Endothelial cell of umbilical vein (primary cell): ENCODE data around the gene PFKFB3. TPM values are rescaled to one million over a fixed set of nuclear protein-coding genes. Genes with fewer than 3 reads are reported as not detected.

Experiments used
- BruUV-seq: library from RNA; stranded (reverse); fragments of 400-500 nt; replicated peaks from 2 replicates; lab custom pipeline; 2021; lab: Mats Ljungman, UMichigan
- CTCF ChIA-PET: fragments of 300-600, 350-600 bp; sonication (Branson Sonifier 250); formaldehyde crosslinking; loops from one replicate; lab custom pipeline; 2021; ENCODE audit warnings: antibody characterized with exemption, inconsistent platforms; lab: Charles Lee
- POLR2A ChIA-PET: fragments of 300-600, 350-600 bp; sonication (Branson Sonifier 250); formaldehyde crosslinking; loops from one replicate; lab custom pipeline; 2021; ENCODE audit warnings: antibody characterized with exemption, inconsistent platforms; lab: Charles Lee
- DNase-seq: peaks from one replicate; pipeline ENCODE4 v3.0.0-alpha.2; 2011; ENCODE audit warnings: low read depth, low spot score
- FAIRE-seq: peaks from 2 replicates; lab custom pipeline; 2011; peaks lifted over from hg19 to GRCh38; lab: Jason Lieb, UNC
- H2AFZ ChIP-seq: 2 replicates; pipeline ENCODE4 v1.6.0; 2012; ENCODE audit warnings: low read depth, low read length, control low read depth, inconsistent platforms
- H3K27ac ChIP-seq: 2 replicates; pipeline ENCODE4 v1.5.1; 2011; ENCODE audit warnings: low read depth, mild to moderate bottlenecking, control low read depth, low read length, moderate library complexity; ENCODE audit not compliant: insufficient read depth
- H3K27me3 ChIP-seq, 2 experiments: 2 replicates each; pipeline versions ENCODE4 v1.6.0 to v1.6.1; 2011; ENCODE audit warnings: low read length in 2 of 2, mixed read lengths in 1 of 2; ENCODE audit not compliant: control insufficient read depth in 2 of 2, insufficient read depth in 2 of 2
- H3K36me3 ChIP-seq, 2 experiments: 2 replicates in 1 of 2; 3 replicates in 1 of 2; pipeline ENCODE4 v1.5.1; 2011; ENCODE audit warnings: low read length in 2 of 2, mild to moderate bottlenecking in 1 of 2, moderate library complexity in 1 of 2; ENCODE audit not compliant: control insufficient read depth in 2 of 2, insufficient read depth in 2 of 2; ENCODE audit errors: extremely low read depth in 1 of 2
- H3K4me1 ChIP-seq: 3 replicates; pipeline ENCODE4 v1.5.1; 2011; ENCODE audit warnings: mild to moderate bottlenecking, low read length; ENCODE audit not compliant: control insufficient read depth, insufficient read depth; ENCODE audit errors: extremely low read depth
- H3K4me2 ChIP-seq: 2 replicates; pipeline ENCODE4 v1.6.1; 2011; ENCODE audit warnings: low read length, control low read depth, mixed read lengths; ENCODE audit not compliant: insufficient read depth
- H3K4me3 ChIP-seq, 3 experiments: fragments of 200-600 bp in 1 of 3; sonication (generic), shearing (Covaris generic) in 1 of 3; replicated peaks in 1 of 3; 2 replicates each; pipeline ENCODE4 v1.5.1; 2011 to 2016; ENCODE audit warnings: control low read depth in 3 of 3, low read length in 3 of 3, mild to moderate bottlenecking in 2 of 3, inconsistent platforms in 1 of 3, low read depth in 1 of 3, moderate library complexity in 1 of 3; ENCODE audit not compliant: insufficient read depth in 1 of 3
- H3K79me2 ChIP-seq: 2 replicates; pipeline ENCODE4 v1.6.0; 2012; ENCODE audit warnings: low read length, inconsistent platforms; ENCODE audit not compliant: control insufficient read depth, insufficient read depth
- H3K9ac ChIP-seq: replicated peaks from 2 replicates; pipeline ENCODE3; 2011; ENCODE audit warnings: low read length, control low read depth; ENCODE audit not compliant: insufficient read depth; ENCODE audit errors: extremely low read depth
- H3K9me1 ChIP-seq: replicated peaks from 3 replicates; pipeline ENCODE4 v1.6.0; 2011; ENCODE audit warnings: mild to moderate bottlenecking, low read length; ENCODE audit not compliant: control insufficient read depth, insufficient read depth; ENCODE audit errors: extremely low read depth
- H3K9me3 ChIP-seq: replicated peaks from 2 replicates; pipeline ENCODE4 v1.5.1; 2012; ENCODE audit warnings: low read length, inconsistent platforms; ENCODE audit not compliant: control insufficient read depth, insufficient read depth
- H4K20me1 ChIP-seq: replicated peaks from 2 replicates; pipeline ENCODE3; 2011; ENCODE audit warnings: mild to moderate bottlenecking, low read length; ENCODE audit not compliant: control insufficient read depth, insufficient read depth; ENCODE audit errors: extremely low read depth
- EZH2 ChIP-seq: IDR thresholded peaks from 2 replicates; pipeline ENCODE4 v1.6.1; 2012; ENCODE audit warnings: borderline replicate concordance, low read depth, mild to moderate bottlenecking, moderate library complexity, low read length, inconsistent platforms; ENCODE audit not compliant: severe bottlenecking
- FOS ChIP-seq: IDR thresholded peaks from 2 replicates; pipeline ENCODE4 v1.6.1; 2011; ENCODE audit warnings: mild to moderate bottlenecking, low read length, moderate library complexity, borderline replicate concordance; ENCODE audit not compliant: insufficient read depth
- GATA2 ChIP-seq: IDR thresholded peaks from 2 replicates; pipeline ENCODE4 v1.7.0; 2011; ENCODE audit warnings: low read depth, mild to moderate bottlenecking, moderate library complexity, mixed read lengths, low read length; ENCODE audit not compliant: insufficient read length, insufficient read depth
- JUN ChIP-seq: IDR thresholded peaks from 2 replicates; pipeline ENCODE4 v1.6.1; 2011; ENCODE audit warnings: borderline replicate concordance, low read depth; ENCODE audit not compliant: insufficient read length, insufficient read depth
- MYC ChIP-seq: IDR thresholded peaks from one replicate; pipeline ENCODE4 v1.6.1; 2011; ENCODE audit warnings: mild to moderate bottlenecking, low read depth, low read length
- POLR2A ChIP-seq: IDR thresholded peaks from 2 replicates; pipeline ENCODE4 v1.6.1; 2012; ENCODE audit warnings: low read depth, mild to moderate bottlenecking, control low read depth, low read length
- POLR2AphosphoS5 ChIP-seq: IDR thresholded peaks from 2 replicates; pipeline ENCODE4 v1.6.1; 2012; ENCODE audit warnings: low read depth, mild to moderate bottlenecking, control low read depth, low read length, moderate library complexity; ENCODE audit not compliant: insufficient read depth
- dilution Hi-C: fragments of 300-500 bp; cut with MboI; formaldehyde crosslinking; loops from one replicate; pipeline ENCODE4 v1.15.0; 2019; ENCODE audit warnings: low sequenced_read_pairs; ENCODE audit not compliant: extremely low pct_ligation_motif_present
- intact Hi-C: fragments of 100-400 bp; cut with micrococcal nuclease; formaldehyde crosslinking; loops from one replicate; pipeline ENCODE4 v1.10.0; 2022
- polyA plus RNA-seq, 4 experiments: library from polyadenylated mRNA; depleted of rRNA in 3 of 4; stranded (reverse) in 3 of 4; unstranded in 1 of 4; fragments of >200 nt; gene quantifications; 2 replicates each; pipeline versions ENCODE4 v1.2.1 to v1.2.3, GENCODE V29; 2011 to 2012; ENCODE audit warnings: missing spikeins in 1 of 4
- total RNA-seq: library from RNA; stranded (reverse); gene quantifications from 2 replicates; pipeline ENCODE4 v1.2.3, GENCODE V29; 2021
- TF ChIP-seq, protein P1 (sequence below), 2 donors: IDR thresholded peaks; 1 replicate in 1 of 2; 2 replicates in 1 of 2; pipeline ENCODE4 v1.5.1; 2011; ENCODE audit warnings: low read length in 2 of 2, mild to moderate bottlenecking in 2 of 2, moderate library complexity in 2 of 2, control low read depth in 1 of 2, inconsistent platforms in 1 of 2, low read depth in 1 of 2; ENCODE audit not compliant: insufficient read depth in 1 of 2; ENCODE audit errors: extremely low read depth in 1 of 2
- TF ChIP-seq, protein P2 (sequence below): IDR thresholded peaks from 2 replicates; pipeline ENCODE4 v1.6.1; 2011; ENCODE audit not compliant: insufficient read depth, insufficient read length

The PFKFB3 gene
- total and polyA plus RNA-seq, 2 donors (not counting 3 experiments of a cell fraction or from before 2014, with no cell fraction given): 15.8 to 33.7 TPM

GRCh38 chr10:6267941-6268340, 65.2 kb downstream of the PFKFB3 start:
- Histone ChIP-seq H3K4me3 (no peak overlapping the region), H3K9me3 (no peaks in the 10 kb centered on the region), H4K20me1 (no peaks in the 10 kb centered on the region), H3K79me2 (no peaks in the 10 kb centered on the region), H2AFZ (no peak overlapping the region), H3K9ac (no peak overlapping the region), H3K4me1 (no peaks in the 10 kb centered on the region), H3K27me3 (no peaks in the 10 kb centered on the region), H3K27ac (no peak overlapping the region), H3K36me3 (no peaks in the 10 kb centered on the region), H3K9me1 (no peaks in the 10 kb centered on the region), H3K4me2 (no peak overlapping the region)
- no TSS peak for BruUV-seq
- intact Hi-C loops: no loop called here
- DNase-seq (no peak), FAIRE-seq (no peak)
- TF ChIP-seq POLR2AphosphoS5 (no peak), FOS (no peak), GATA2 (no peak), MYC (no peak), JUN (no peak)
- TF ChIP-seq, protein P1, sequence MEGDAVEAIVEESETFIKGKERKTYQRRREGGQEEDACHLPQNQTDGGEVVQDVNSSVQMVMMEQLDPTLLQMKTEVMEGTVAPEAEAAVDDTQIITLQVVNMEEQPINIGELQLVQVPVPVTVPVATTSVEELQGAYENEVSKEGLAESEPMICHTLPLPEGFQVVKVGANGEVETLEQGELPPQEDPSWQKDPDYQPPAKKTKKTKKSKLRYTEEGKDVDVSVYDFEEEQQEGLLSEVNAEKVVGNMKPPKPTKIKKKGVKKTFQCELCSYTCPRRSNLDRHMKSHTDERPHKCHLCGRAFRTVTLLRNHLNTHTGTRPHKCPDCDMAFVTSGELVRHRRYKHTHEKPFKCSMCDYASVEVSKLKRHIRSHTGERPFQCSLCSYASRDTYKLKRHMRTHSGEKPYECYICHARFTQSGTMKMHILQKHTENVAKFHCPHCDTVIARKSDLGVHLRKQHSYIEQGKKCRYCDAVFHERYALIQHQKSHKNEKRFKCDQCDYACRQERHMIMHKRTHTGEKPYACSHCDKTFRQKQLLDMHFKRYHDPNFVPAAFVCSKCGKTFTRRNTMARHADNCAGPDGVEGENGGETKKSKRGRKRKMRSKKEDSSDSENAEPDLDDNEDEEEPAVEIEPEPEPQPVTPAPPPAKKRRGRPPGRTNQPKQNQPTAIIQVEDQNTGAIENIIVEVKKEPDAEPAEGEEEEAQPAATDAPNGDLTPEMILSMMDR (IDR thresholded peaks at IDR 0.05; ENCODE audit: extremely low read depth in 1 of 2, insufficient read depth in 1 of 2, low read depth in 1 of 2, low read length in 2 of 2): no peak
- dilution Hi-C loops: no loop called here
- POLR2A ChIA-PET: no interaction called here
- CTCF ChIA-PET: no interaction called here

DNA sequence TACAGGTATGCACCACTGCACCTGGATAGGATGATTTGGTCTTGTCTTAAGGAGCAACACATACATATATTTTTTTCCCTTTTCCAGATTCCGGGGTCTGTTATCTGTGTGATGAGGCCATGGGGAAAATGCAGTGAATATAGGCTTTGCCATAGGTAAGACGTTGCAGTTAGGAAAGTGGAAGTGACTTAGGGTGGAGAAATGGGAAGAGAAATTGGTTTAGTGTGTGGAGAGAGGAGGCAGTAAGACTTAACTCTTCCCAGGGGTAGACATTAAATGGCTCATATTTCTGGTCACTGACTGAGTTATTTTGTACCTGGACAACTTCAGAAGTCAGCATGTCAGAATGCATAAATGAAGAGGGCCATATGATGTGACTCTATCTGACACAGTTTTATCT, 66.7 kb downstream of the PFKFB3 start:
- no peak for TF ChIP-seq POLR2AphosphoS5
- no peak for TF ChIP-seq MYC
- TF ChIP-seq POLR2A: no peak
- no peak for TF ChIP-seq GATA2
- no peak for TF ChIP-seq FOS
- TF ChIP-seq JUN: no peak
- TF ChIP-seq, protein P2, sequence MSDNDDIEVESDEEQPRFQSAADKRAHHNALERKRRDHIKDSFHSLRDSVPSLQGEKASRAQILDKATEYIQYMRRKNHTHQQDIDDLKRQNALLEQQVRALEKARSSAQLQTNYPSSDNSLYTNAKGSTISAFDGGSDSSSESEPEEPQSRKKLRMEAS: no peak
- TF ChIP-seq, protein P1 (IDR thresholded peaks at IDR 0.05; ENCODE audit: extremely low read depth in 1 of 2, insufficient read depth in 1 of 2, low read depth in 1 of 2, low read length in 2 of 2): no peak
- no peak for TF ChIP-seq EZH2
- ChIA-PET CTCF (no interaction called here), POLR2A (no interaction called here)
- no peak overlapping the region for H3K9ac ChIP-seq
- no peaks in the 10 kb centered on the region for H3K4me1 ChIP-seq
- DNase-seq (no peak), FAIRE-seq (no peak)
- no peak overlapping the region for H3K4me3 ChIP-seq
- H3K27ac ChIP-seq: no peak overlapping the region
- BruUV-seq: no TSS peak
- H3K27me3 ChIP-seq: no peaks in the 10 kb centered on the region
- no peaks in the 10 kb centered on the region for H3K9me1 ChIP-seq
- no peaks in the 10 kb centered on the region for H3K79me2 ChIP-seq
- dilution Hi-C loops (no loop called here), intact Hi-C loops (no loop called here)
- no peak overlapping the region for H2AFZ ChIP-seq
- no peaks in the 10 kb centered on the region for H3K36me3 ChIP-seq
- H3K4me2 ChIP-seq: no peak overlapping the region
- H3K9me3 ChIP-seq: no peaks in the 10 kb centered on the region
- no peaks in the 10 kb centered on the region for H4K20me1 ChIP-seq
